ENCODE results near the gene NIN.
"Not testable (repeated sequence)": the region's sequence is repeated elsewhere in the genome, so short reads cannot be mapped to it uniquely, and the experiment has no call there.

The NIN gene

DNA sequence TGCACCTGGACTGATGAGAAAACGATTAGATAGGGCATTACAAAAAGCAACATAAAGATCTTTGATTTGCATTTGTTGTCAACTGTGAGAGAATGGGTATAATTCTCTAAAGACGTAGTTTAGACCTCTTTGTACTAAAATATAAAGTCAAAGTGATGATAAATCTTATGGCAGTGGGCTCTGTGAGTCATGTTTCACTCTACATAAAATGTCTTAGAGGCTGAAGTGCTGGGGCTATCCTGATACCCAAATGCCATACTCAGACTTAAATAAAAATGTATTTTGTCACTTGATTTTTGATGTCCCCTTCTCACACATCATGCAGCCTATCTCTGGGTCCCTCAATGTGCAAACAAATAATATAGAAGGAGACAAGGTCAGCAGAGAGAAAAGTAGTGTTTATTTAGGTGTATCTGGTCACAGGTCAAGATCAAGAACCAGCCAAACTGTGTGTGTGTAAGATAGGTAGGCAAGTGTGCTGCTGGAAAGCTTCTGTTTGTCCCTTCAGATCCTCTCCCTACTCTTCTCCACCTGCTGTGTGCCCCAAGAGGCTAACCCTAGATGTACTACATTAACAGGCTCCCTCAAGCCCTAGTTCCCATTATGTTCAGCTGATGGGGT is 7.0 kb upstream of the NIN start:
- DNase-seq (ENCODE audit: low read depth in 2 of 2), result no peak

GRCh38 chr14:50837271-50837670 is 6.3 kb upstream of the NIN start:
- no peak for DNase-seq (ENCODE audit: low read depth in 2 of 2)

GRCh38 chr14:50836515-50836914 is 5.6 kb upstream of the NIN start:
- DNase-seq (ENCODE audit: low read depth in 2 of 2), result no peak

GRCh38 chr14:50835280-50835679 is 4.3 kb upstream of the NIN start:
- DNase-seq (ENCODE audit: low read depth in 2 of 2), result no peak

DNA sequence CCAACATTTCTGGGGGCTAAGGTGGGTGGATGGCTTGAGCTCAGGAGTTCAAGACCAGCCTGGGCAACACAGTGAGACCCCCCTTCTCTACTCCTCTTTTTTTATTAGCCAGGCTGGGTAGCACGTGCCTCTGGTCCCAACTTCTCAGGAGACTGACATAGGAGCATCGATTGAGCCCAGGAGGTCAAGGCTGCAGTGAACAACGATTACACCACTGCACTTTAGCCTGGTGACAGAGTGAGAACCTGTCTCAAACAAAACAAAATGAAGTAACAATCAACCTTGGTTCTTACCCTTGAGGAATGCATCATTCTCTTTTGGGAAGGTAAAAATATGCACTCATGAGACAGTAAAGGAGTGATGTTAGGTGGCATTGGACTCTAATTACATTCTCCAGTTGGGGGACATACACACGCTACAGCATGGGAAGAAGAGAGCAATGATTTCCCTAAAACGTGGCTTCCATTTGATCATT is 3.9 kb upstream of the NIN start:
- no peak for DNase-seq (ENCODE audit: low read depth in 2 of 2)

- DNase-seq (ENCODE audit: low read depth in 2 of 2), result no peak
Observed at GRCh38 chr14:50832935-50833630, 2.1 kb upstream of the NIN start.

- no peak for DNase-seq (ENCODE audit: low read depth in 2 of 2)
Observed at GRCh38 chr14:50831726-50832168, 785 bp upstream of the NIN start.

DNA sequence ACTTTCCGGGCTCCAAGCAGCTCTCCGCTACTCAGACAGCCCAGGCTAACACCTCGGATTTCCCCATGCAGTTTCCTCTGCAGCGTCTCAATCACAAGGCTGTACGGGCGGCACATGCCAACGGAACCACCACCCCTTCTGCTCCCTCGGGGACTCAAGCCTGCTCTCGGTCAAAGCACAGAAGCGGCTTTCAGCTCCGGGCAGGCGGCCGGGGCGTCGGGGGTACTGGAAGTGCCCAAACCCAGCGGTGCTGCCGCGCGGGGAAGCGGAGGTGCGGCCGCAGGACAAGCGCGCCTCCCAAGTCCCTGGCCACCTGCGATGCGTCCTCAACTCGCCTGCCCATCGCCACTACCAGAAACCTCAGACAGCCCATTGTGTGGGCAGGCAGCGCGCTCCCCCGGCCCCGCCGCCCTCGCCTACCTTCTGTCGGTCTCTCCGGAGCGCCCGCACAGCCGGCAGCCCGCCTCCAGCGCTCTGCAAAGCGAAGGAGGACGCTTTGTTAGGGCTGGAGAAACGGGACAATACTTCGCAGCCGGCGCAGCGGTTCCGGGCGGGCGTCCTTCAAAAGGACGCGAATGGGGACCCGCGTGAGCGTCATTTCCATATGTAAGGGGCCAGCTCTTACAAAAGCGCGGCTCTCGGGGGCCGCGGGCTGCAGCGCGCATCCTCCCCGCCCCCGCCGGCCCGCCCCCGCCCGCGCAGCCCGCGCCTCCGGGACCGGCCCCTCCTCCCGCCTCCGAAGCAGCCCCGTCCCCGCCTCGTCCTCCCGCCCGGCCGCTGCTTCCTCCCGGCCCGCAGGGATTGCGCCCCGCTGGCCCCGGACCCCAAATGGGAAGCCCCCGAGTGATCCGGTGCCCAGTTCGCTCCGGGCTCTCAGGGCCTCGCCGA is 674 bp downstream of the NIN start:
- no peak for DNase-seq (ENCODE audit: low read depth in 2 of 2)

DNA sequence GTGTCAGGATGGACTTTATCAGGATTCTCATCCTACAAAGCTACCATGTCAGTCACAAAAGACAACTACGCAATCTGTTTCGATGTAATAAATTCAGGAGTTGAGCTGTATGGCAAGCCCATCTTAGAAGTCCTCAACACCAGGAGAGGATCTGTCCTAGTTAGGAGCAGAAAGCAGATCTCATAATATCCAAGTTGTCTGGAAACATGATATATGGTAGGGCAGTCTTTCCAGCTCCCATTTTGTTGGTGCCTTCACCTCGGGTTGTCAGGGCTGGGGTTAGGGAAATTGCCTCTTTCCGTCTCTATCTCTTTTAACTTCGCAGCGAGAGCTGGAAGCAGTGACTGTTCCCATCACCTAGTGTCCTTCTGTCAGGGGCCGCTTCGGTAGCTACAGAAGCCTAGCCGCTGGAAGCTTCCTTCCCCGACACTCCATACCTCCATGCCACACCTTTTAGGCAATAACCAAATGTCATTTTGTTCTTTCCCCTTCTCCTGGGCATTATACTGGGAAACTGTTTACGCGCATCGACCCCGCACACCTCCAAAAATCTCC is 1.4 kb downstream of the NIN start:
- no peak for DNase-seq (ENCODE audit: low read depth in 2 of 2)

DNA sequence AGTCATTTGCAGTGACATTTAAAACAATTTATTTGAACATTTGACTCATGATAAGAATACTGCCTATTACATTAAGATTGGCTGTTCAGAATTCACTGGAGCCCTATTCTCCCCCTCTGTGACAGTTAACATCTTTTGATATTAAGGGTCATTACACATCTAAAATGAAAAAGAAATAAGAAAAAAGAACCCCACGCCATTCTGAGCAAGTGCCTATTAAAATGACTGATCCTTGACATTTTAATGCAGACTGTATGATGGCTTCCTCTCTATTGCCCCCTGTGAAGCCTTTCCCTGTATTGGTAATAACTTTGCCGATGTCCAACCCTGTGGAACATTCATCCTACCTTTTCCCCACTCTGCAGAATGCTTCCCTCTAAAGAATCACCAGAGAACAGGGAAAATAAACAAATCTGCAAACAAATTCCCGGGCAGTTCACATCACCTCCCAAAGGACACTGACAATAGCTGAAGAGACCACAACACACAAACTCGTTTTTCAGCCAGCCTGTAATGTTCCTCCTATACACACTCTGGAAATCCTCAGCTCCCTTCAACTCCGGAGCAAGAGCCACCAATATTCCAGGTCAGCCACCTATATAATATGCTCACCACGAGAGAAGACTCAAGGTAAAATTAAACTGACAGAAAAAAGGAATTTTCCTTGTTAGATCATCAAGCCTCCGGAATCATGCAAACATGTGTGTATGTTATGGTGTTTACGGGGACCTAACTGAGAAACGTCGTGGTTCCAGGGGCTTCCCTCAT is 2.1 kb downstream of the NIN start:
- no peak for DNase-seq (ENCODE audit: low read depth in 2 of 2)

GRCh38 chr14:50826681-50827080 is 4.3 kb downstream of the NIN start:
- no peak for DNase-seq (ENCODE audit: low read depth in 2 of 2)

DNA sequence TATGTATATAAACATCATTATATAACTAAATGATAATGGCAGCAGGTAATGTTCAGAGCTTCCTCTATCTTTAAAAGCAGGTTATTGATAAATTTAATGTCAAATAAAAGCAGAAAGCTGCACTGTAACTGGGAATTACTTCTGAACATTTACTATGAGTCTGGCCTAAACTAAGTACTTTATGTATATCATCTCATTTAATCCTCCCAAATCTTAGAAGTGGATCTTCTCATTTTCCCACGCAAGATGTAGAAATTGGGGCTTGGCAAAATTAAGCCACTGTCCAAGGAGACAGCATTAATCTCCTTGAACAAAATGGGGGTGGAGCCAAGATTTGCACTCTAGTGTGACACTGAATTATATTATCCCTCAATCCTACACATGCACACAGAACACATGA is 5.7 kb downstream of the NIN start:
- DNase-seq (ENCODE audit: low read depth in 2 of 2), result no peak

DNA sequence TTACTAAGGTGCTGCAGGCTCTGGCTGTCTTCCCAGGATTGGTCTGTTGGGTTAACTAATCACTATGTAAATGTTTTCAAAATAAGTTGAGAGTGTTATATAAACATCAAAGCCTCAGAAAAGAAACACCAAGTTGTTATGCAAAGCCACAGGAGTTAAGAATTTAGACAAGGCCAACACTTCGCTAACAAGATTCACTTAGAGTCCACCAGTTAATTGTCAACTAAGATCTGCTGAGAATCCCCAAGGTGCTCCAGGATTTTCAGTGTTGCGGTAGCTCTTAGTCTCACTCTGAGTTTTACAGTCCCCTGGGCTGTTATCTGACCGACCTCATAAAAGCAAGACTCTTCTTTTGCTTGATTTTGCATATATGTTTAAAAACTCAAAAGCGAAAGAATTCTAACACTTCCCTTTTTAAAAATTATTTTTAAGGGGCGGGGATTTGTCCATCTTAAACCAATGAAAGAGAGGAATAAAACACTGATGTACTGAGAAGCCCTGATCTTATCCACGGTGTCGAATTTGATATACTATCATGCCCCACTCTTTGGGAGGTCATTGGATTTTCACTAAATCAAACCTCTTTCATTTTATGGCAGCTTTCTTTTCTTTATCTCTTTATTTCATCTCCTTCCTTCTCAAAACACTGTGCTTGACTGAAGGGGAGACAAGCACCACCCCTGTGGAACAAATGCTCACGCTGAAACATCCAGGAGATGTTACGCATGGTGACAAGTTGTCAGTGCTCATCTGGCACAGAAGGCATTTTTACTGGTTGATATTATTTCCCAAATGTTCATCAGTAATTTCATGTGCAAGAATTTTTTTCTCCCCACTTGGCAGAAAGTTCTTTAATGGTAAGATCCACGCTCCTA is 7.0 kb downstream of the NIN start:
- no peak for DNase-seq (ENCODE audit: low read depth in 2 of 2)

DNA sequence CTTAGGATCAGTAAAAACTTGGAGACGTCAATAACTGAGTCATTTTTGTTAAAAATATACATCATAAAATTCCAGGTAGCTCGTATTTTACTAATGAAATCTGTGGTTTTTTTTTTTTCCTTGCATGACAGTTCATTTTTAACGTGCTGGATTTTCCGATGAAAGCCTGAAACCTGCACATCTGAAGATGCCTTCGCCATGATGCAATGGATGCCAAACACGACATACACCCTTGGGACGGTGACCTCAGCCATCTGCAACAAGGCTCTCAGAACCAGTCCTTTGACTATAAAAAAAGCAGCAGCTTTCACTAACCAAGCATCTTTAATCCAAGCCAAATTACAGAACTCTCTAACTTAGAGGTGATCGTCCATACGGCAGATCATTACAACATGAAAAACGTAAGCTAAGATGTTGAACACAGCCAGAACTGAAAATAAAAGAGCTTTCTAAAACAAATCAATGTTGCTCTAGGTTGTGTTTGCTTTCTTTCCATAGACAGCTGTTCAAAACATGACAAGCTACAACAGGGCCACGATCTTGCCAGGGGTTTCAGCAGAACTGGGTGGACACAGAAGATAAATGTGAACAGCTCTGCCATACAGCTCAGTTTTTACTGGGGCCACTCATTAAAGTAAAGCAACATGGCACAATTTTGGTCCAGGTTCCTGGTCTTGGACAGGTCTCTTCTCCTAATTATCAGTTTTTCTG is 7.8 kb downstream of the NIN start:
- no peak for DNase-seq (ENCODE audit: low read depth in 2 of 2)

GRCh38 chr14:50822501-50823042 is 8.4 kb downstream of the NIN start:
- no peak for DNase-seq (ENCODE audit: low read depth in 2 of 2)

GRCh38 chr14:50821510-50822464 is 9.2 kb downstream of the NIN start:
- DNase-seq (ENCODE audit: low read depth in 2 of 2), result no peak

DNA sequence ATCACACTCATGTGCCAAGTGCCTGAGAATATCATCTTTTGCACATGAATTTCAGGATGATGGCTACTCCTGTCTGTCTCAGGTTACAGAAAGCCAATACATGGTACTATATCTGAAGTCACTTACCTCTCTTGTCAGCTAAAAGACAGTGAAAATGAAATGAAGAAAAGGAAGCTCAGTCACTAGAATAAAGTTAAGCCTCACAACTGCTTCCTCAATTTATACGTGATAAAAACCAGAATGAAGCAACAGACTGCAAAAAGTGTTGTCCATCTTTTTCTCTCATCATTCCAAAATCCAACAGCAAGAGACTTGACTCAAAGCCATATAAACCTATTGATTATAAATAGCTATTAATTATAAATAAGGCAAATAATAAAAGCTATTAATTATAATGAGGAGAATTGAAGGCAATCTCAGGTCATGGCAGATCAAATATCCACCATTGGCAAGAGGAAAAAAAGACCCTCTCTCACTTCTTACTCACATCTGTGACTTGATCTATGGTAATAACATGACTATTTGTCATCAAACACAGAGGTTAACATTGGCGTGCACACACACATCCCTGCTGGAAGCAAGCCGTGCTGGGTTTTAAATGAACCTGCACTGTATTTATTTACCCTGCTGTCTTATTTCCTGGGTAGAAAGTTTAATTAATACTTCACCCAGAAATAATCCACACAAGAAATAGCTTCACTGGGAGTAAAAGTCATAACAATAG is 10.0 kb downstream of the NIN start:
- DNase-seq (ENCODE audit: low read depth in 2 of 2), result no peak

- DNase-seq (ENCODE audit: low read depth in 2 of 2), result not testable (repeated sequence)
Observed at GRCh38 chr14:50819303-50819702, 11.7 kb downstream of the NIN start.

Data from fibroblast of skin of left biceps (primary cell).